ENCODE results near the gene ZNF692.
"Not testable (repeated sequence)": the region's sequence is repeated elsewhere in the genome, so short reads cannot be mapped to it uniquely, and the experiment has no call there.

The ZNF692 gene

GRCh38 chr1:248858891-248859889 is at the start of gene ZNF692:
ZNF692 (minus strand) TSS chr1:248859085; CDS start chr1:248858309, 776 bp downstream.
- peak; percentile 98 for DNase-seq

- no peak for DNase-seq
These were observed 48.1 kb upstream of the ZNF692 start for GRCh38 chr1:248906753-248907661.

GRCh38 chr1:248906009-248906752 is 47.3 kb upstream of the ZNF692 start, which contains the start of gene PGBD2:
PGBD2 (plus strand) TSS chr1:248906235; CDS start chr1:248913863, 7,628 bp downstream.
- peak; percentile 98 for DNase-seq

GRCh38 chr1:248905662-248906008 is 46.8 kb upstream of the ZNF692 start:
- no peak for DNase-seq

GRCh38 chr1:248904437-248905216 is 45.7 kb upstream of the ZNF692 start:
- DNase-seq = no peak

GRCh38 chr1:248901578-248901977 is 42.7 kb upstream of the ZNF692 start:
- DNase-seq = no peak

- no peak for DNase-seq
These were observed 41.8 kb upstream of the ZNF692 start for GRCh38 chr1:248900637-248901036.

- DNase-seq = no peak
These were observed 38.8 kb upstream of the ZNF692 start for GRCh38 chr1:248897412-248898337.

GRCh38 chr1:248894837-248895236 is 36.0 kb upstream of the ZNF692 start:
- DNase-seq = no peak

- DNase-seq = no peak
These were observed 33.7 kb upstream of the ZNF692 start for GRCh38 chr1:248892590-248892989.

GRCh38 chr1:248891758-248892157 is 32.9 kb upstream of the ZNF692 start:
- no peak for DNase-seq

- DNase-seq = no peak
These were observed 31.9 kb upstream of the ZNF692 start for GRCh38 chr1:248890549-248891498.

- not testable (repeated sequence) for DNase-seq
These were observed 31.0 kb upstream of the ZNF692 start for GRCh38 chr1:248889914-248890243.

- no peak for DNase-seq
These were observed 27.5 kb upstream of the ZNF692 start for GRCh38 chr1:248886237-248886895.

GRCh38 chr1:248885646-248886045 is 26.8 kb upstream of the ZNF692 start:
- no peak for DNase-seq

GRCh38 chr1:248884632-248885295 is 25.9 kb upstream of the ZNF692 start:
- DNase-seq = no peak

- not testable (repeated sequence) for DNase-seq
These were observed 23.5 kb upstream of the ZNF692 start for GRCh38 chr1:248882427-248882826.

GRCh38 chr1:248881261-248881660 is 22.4 kb upstream of the ZNF692 start:
- no peak for DNase-seq

Data from activated CD4-positive, alpha-beta T cell treated with anti-CD3 and anti-CD28 coated beads for 48 hours (primary cell).